Liver (tissue), 9 donors: ENCODE data around the gene DDOST. TPM values are rescaled to one million over a fixed set of nuclear protein-coding genes. Genes with fewer than 3 reads are reported as not detected.

Experiments used
- DNase-seq: peaks from one replicate; pipeline ENCODE4 v3.0.0-alpha.2; 2017; ENCODE audit warnings: low spot score
- H3K27ac ChIP-seq, 2 donors: one replicate each; pipeline ENCODE4 v1.7.0; 2013; ENCODE audit warnings: inconsistent platforms in 2 of 2, low read length in 2 of 2, control low read depth in 1 of 2, low read depth in 1 of 2, mild to moderate bottlenecking in 1 of 2
- H3K27me3 ChIP-seq, 4 donors: one replicate each; pipeline versions ENCODE4 v1.6.1 to v1.7.0; 2013; ENCODE audit warnings: low read length in 3 of 4, inconsistent platforms in 1 of 4, mild to moderate bottlenecking in 1 of 4, moderate library complexity in 1 of 4; ENCODE audit not compliant: control insufficient read depth in 4 of 4, insufficient read depth in 4 of 4
- H3K36me3 ChIP-seq, 4 donors: one replicate each; pipeline versions ENCODE4 v1.6.1 to v1.7.0; 2013; ENCODE audit warnings: low read length in 3 of 4, mild to moderate bottlenecking in 3 of 4, low read depth in 1 of 4, moderate library complexity in 1 of 4; ENCODE audit not compliant: control insufficient read depth in 4 of 4, insufficient read depth in 3 of 4
- H3K4me1 ChIP-seq, 4 donors: one replicate each; pipeline versions ENCODE4 v1.6.1 to v1.7.0; 2013; ENCODE audit warnings: low read length in 3 of 4, mild to moderate bottlenecking in 3 of 4, moderate library complexity in 1 of 4; ENCODE audit not compliant: control insufficient read depth in 4 of 4, insufficient read depth in 4 of 4
- H3K4me3 ChIP-seq, 3 donors: one replicate each; pipeline versions ENCODE4 v1.6.1 to v1.7.0; 2013; ENCODE audit warnings: low read length in 3 of 3, control low read depth in 1 of 3, low read depth in 1 of 3, mild to moderate bottlenecking in 1 of 3
- H3K9ac ChIP-seq, 2 donors: one replicate each; pipeline ENCODE4 v1.7.0; 2013; ENCODE audit warnings: low read length in 2 of 2, mild to moderate bottlenecking in 2 of 2, moderate library complexity in 2 of 2, control low read depth in 1 of 2, low read depth in 1 of 2
- H3K9me3 ChIP-seq, 4 donors: one replicate each; pipeline versions ENCODE4 v1.6.1 to v1.7.0; 2013; ENCODE audit warnings: low read length in 3 of 4; ENCODE audit not compliant: control insufficient read depth in 4 of 4
- ATF3 ChIP-seq: IDR thresholded peaks from 2 replicates; pipeline ENCODE4 v1.6.1; 2016; ENCODE audit warnings: antibody characterized with exemption
- CTCF ChIP-seq: fragments of 150-350 bp; IDR thresholded peaks from 2 replicates; pipeline ENCODE4 v1.5.1; 2017; ENCODE audit warnings: improper control_type of control experiment, low read depth, low read length; ENCODE audit not compliant: missing input control
- EGR1 ChIP-seq, 2 donors: IDR thresholded peaks; 2 replicates each; pipeline ENCODE4 v1.6.1; 2016 to 2018; ENCODE audit warnings: antibody characterized with exemption in 2 of 2, low read depth in 2 of 2
- FOXA1 ChIP-seq: IDR thresholded peaks from 2 replicates; pipeline ENCODE4 v1.6.1; 2016; ENCODE audit warnings: antibody characterized with exemption
- FOXA2 ChIP-seq: IDR thresholded peaks from 2 replicates; pipeline ENCODE4 v1.6.1; 2016; ENCODE audit warnings: antibody characterized with exemption
- GABPA ChIP-seq, 2 donors: IDR thresholded peaks in 1 of 2; conservative IDR thresholded peaks in 1 of 2; 2 replicates each; pipeline ENCODE4 v1.6.1; 2016; ENCODE audit warnings: antibody characterized with exemption in 2 of 2, mild to moderate bottlenecking in 1 of 2, moderate library complexity in 1 of 2
- HNF4G ChIP-seq: IDR thresholded peaks from 2 replicates; pipeline ENCODE4 v1.6.1; 2016; ENCODE audit warnings: antibody characterized with exemption
- RAD21 ChIP-seq, 2 donors: IDR thresholded peaks; 2 replicates each; pipeline ENCODE4 v1.6.1; 2016; ENCODE audit warnings: antibody characterized with exemption in 2 of 2, mild to moderate bottlenecking in 2 of 2
- REST ChIP-seq: IDR thresholded peaks from 2 replicates; pipeline ENCODE4 v1.6.1; 2016; ENCODE audit warnings: antibody characterized with exemption, mild to moderate bottlenecking
- SP1 ChIP-seq: IDR thresholded peaks from 2 replicates; pipeline ENCODE4 v1.6.1; 2018; ENCODE audit warnings: antibody characterized with exemption, mild to moderate bottlenecking
- TAF1 ChIP-seq: conservative IDR thresholded peaks from 2 replicates; pipeline ENCODE4 v1.6.1; 2016; ENCODE audit warnings: antibody characterized with exemption, mild to moderate bottlenecking
- YY1 ChIP-seq: IDR thresholded peaks from 2 replicates; pipeline ENCODE4 v1.6.1; 2016; ENCODE audit warnings: antibody characterized with exemption, mild to moderate bottlenecking
- WGBS: extraction: QIAGEN DNeasy Blood & Tissue Kit; methylation state at CpG from one replicate; pipeline ENCODE4 v1.1.7; 2013; 5-methylcytosine and 5-hydroxymethylcytosine counted together
- polyA plus RNA-seq, 2 donors: library from polyadenylated mRNA; stranded (reverse) in 1 of 2; unstranded in 1 of 2; fragments of 200-250 nt in 1 of 2; fragments of >200 nt in 1 of 2; fragmentation: Nextera tagmentation in 1 of 2; extraction: Ambion mirVana in 1 of 2; gene quantifications; one replicate each; pipeline versions ENCODE4 v1.2.1 to v1.2.3, GENCODE V29; 2013 to 2015
- total RNA-seq, 2 donors: library from RNA; depleted of rRNA; stranded (reverse); fragments of >200 nt; gene quantifications; one replicate each; pipeline ENCODE4 v1.2.3, GENCODE V29; 2014
- donor health status: healthy.
- donor health status: healthy.
- donor health status: healthy.
- donor health status: healthy.
- donor health status: healthy.

DDOST gene
- total and polyA plus RNA-seq, 4 donors = 70.2 to 193 (median 164) TPM

DNA sequence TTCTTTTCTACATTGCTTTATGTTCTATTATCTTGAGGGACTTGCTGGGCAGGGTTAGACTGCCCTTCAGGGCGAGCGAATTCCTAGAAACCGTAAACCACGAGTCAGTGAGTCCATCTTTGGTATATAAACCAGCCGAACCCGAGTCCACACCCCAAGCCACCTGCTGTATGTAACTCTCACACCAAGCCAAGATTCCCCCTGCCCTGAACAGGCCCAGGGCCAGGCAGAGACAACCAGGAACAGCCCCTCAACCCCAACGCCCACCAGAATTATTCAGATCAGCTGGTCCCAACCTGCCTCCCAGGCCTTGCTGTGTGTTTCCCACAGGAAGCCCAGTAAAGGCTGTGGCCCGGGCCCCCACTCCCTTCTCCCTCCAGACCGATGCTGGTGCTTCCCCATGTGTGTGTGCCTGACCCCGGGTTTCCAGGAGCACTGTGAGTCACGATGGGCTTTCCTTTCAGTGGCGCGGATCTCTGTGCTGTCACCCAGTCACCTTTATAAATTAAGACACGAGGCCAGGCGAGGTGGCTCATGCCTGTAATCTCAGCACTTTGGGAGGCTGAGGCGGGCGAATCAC, 39.6 kb upstream of the DDOST start:
- H3K27ac ChIP-seq = no peak overlapping the region
- no peaks in the 10 kb centered on the region for H3K27me3 ChIP-seq
- H3K9me3 ChIP-seq = no peaks in the 10 kb centered on the region
- TF ChIP-seq FOXA2 (no peak), HNF4G (no peak), REST (no peak), CTCF (no peak)
- no peaks in the 10 kb centered on the region for H3K36me3 ChIP-seq
- H3K9ac ChIP-seq = no peak overlapping the region
- H3K4me1 ChIP-seq = peaks cover 2 to 12% (median 7%) of the 10 kb centered on the region in 4 donors
- WGBS = 94% methylated on average over 17 of the region's 17 CpGs
- H3K4me3 ChIP-seq = no peak overlapping the region
- DNase-seq = no peak

DNA sequence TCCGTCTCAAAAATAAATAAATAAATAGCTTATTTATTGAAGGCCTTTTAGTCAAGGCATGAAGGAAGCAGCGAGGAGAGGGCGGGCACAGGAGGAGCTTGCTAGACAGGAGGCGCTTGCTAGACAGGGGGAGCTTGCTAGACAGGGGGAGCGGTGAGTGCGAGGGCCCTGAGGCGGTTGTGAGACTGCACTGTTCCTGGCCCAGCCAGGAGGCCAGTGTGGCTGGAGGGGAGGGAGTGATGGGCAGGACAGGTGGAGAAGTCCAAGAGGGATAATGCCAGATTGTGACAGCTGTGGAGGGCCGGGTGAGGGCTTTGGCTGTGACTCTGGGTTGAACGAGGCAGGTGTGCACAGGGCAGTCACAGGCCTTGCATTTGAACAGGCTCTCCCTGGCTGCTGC, 38.4 kb upstream of the DDOST start:
- 91% methylated on average over 9 of the region's 9 CpGs for WGBS
- Histone ChIP-seq H3K27me3 (no peaks in the 10 kb centered on the region), H3K4me3 (no peak overlapping the region), H3K36me3 (no peaks in the 10 kb centered on the region), H3K9me3 (no peaks in the 10 kb centered on the region), H3K27ac (no peak overlapping the region), H3K9ac (no peak overlapping the region), H3K4me1 (peaks cover 2 to 12% (median 7%) of the 10 kb centered on the region in 4 donors)
- DNase-seq = no peak
- TF ChIP-seq EGR1 (IDR thresholded peaks at IDR 0.05; ENCODE audit: low read depth in 2 of 2) (no peak), FOXA1 (no peak), SP1 (no peak)

DNA sequence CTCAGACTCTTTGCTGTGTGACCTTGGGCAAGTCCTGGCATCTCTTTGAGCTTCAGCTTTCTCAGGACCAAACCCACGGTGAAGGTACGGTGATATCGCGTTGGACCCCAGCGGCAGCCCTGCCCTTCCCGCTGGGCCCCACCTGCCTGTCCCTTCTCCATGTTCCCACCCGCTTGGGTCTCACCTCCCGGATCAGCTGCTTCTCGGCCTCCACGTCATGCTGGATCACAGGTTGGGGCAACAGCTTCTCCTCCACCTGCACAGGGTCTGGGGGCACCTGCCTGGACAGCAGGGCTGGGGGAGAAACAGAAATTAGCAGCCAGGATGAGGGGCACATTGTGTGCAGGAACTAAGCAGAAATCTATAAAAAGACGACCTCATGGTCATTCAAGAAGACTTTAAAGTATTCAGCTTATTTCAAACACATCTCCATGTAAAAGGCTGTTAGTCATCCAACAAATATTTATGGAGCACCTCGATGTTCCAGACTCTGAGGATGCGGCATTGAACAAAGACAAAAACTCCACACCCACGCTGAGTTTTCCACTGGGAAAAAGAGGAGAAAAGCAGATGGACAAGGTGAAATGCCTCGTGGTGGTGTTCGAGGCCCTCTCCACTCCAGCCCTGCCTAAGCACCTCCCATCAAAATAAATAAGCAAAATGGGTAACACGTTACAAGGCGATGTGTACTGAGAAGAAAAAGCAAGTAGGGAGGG, 37.2 kb upstream of the DDOST start:
- Histone ChIP-seq H3K4me1 (peaks cover 2 to 12% (median 7%) of the 10 kb centered on the region in 4 donors), H3K36me3 (no peaks in the 10 kb centered on the region), H3K9ac (no peak overlapping the region), H3K27me3 (no peaks in the 10 kb centered on the region), H3K4me3 (no peak overlapping the region), H3K9me3 (no peaks in the 10 kb centered on the region), H3K27ac (no peak overlapping the region)
- no peak for DNase-seq
- 91% methylated on average over 18 of the region's 18 CpGs for WGBS
- TF ChIP-seq REST (no peak), RAD21 (IDR thresholded peaks at IDR 0.05) (no peak), YY1 (no peak), GABPA (IDR thresholded peaks at IDR 0.05 in 1 of 2, conservative IDR thresholded peaks at IDR 0.05 in 1 of 2) (no peak), ATF3 (no peak), TAF1 (no peak), CTCF (no peak), FOXA1 (no peak)
